OCI-LY3 (cell line): ENCODE results near the gene PPEF1.

Experiments used
- CTCF ChIP-seq: fragments of 200-600, 300-600 bp; sonication (generic); IDR thresholded peaks from 2 replicates; pipeline ENCODE4 v1.5.1; 2014; ENCODE audit warnings: antibody characterized with exemption, low read length, low read depth
- EZH2phosphoT487 ChIP-seq: fragments of 200-600 bp; shearing (Covaris generic); IDR thresholded peaks from 2 replicates; pipeline ENCODE4 v1.6.1; 2018; ENCODE audit warnings: antibody characterized with exemption, mixed run types, low read depth

GRCh38 chrX:18719852-18720251 lies 12.4 kb downstream of the PPEF1 start:
- TF ChIP-seq CTCF (no peak), EZH2phosphoT487 (no peak)
